Measurements from ENCODE around the gene SIGLEC15.

DNA sequence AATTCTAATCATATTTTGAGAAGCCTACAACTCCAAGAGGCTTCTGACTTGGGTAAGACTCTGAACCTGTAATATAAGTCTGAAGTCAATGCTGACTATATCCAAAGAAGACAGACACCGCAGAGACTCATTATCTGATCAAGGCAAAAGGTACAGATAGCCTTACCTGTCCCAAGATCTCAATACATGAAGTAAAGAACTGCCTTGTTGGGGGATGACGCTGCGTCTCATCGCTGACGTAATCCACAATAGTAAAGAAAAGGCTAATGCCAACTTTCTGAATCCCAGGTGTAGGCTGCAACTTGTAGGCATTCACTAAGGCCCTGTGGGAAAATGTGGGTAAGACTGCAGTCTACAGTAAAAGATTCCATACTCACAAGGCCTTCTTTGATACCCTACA lies 62.1 kb downstream of the SIGLEC15 start:
- TF ChIP-seq, protein P1, sequence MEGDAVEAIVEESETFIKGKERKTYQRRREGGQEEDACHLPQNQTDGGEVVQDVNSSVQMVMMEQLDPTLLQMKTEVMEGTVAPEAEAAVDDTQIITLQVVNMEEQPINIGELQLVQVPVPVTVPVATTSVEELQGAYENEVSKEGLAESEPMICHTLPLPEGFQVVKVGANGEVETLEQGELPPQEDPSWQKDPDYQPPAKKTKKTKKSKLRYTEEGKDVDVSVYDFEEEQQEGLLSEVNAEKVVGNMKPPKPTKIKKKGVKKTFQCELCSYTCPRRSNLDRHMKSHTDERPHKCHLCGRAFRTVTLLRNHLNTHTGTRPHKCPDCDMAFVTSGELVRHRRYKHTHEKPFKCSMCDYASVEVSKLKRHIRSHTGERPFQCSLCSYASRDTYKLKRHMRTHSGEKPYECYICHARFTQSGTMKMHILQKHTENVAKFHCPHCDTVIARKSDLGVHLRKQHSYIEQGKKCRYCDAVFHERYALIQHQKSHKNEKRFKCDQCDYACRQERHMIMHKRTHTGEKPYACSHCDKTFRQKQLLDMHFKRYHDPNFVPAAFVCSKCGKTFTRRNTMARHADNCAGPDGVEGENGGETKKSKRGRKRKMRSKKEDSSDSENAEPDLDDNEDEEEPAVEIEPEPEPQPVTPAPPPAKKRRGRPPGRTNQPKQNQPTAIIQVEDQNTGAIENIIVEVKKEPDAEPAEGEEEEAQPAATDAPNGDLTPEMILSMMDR (IDR thresholded peaks at IDR 0.05), result no peak
- no peak for TF ChIP-seq POLR2A (IDR thresholded peaks at IDR 0.05)
